Breast epithelium (tissue), 3 donors: ENCODE data around the gene LMBR1.

Experiments used
- POLR2A ChIP-seq: fragments of 450-650 bp; IDR thresholded peaks from one replicate; pipeline ENCODE4 v1.6.1; 2016; ENCODE audit warnings: antibody characterized with exemption, mild to moderate bottlenecking, moderate library complexity
- TF ChIP-seq, protein P1 (sequence below), 3 donors: fragments of 450-650 bp; IDR thresholded peaks; one replicate each; pipeline ENCODE4 v1.5.1; 2016 to 2017; ENCODE audit warnings: antibody characterized with exemption in 3 of 3, mild to moderate bottlenecking in 3 of 3, moderate library complexity in 3 of 3

GRCh38 chr7:156843157-156843556, 49.8 kb downstream of the LMBR1 start:
- TF ChIP-seq, protein P1, sequence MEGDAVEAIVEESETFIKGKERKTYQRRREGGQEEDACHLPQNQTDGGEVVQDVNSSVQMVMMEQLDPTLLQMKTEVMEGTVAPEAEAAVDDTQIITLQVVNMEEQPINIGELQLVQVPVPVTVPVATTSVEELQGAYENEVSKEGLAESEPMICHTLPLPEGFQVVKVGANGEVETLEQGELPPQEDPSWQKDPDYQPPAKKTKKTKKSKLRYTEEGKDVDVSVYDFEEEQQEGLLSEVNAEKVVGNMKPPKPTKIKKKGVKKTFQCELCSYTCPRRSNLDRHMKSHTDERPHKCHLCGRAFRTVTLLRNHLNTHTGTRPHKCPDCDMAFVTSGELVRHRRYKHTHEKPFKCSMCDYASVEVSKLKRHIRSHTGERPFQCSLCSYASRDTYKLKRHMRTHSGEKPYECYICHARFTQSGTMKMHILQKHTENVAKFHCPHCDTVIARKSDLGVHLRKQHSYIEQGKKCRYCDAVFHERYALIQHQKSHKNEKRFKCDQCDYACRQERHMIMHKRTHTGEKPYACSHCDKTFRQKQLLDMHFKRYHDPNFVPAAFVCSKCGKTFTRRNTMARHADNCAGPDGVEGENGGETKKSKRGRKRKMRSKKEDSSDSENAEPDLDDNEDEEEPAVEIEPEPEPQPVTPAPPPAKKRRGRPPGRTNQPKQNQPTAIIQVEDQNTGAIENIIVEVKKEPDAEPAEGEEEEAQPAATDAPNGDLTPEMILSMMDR (IDR thresholded peaks at IDR 0.05): no peak
- no peak for TF ChIP-seq POLR2A
